ENCODE data around the gene ANKRD65.
"Not testable (repeated sequence)": the region's sequence is repeated elsewhere in the genome, so short reads cannot be mapped to it uniquely, and the experiment has no call there.

ANKRD65 gene

DNA sequence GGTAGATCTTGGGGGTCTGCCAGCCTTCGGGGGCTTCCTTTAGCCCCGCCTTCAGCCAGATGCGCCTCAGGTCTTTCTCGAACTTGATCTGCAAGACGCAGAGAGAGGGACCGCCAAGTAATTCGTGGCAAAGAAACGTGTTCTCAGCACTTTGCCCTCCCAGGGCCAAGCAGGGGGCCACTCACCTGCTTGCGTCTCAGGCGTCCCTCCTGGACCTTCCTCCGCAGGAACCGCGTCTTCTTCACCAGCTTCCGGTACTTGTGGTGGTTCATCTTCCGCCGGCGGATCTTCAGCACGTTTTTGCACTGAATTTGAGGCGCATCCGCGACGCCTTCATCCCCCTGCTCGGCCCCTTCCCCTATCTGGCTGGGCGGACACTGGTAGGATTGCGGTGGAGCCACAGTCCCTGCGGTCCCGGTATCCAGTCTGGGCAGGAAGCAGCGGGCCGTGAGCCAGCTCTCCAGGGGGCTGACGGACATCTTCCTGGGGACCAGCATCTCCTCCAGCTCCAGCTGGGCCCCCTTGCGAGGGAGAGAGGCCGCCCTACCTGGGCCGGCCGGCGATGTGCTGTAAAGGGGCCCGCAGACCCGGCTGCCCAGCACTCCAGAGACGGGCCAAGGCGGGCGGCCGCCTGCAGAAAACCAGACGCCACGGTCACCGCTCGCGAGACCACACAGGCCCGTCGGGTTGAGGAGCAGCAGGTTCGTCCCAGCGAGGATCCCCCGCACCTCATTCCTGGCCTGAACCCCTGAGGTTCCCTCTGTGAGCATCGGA lies 47.1 kb downstream of the ANKRD65 start:
- no peak for TF ChIP-seq GATA1 (IDR thresholded peaks at IDR 0.05; ENCODE audit: low read depth, low read length)
- TF ChIP-seq POLR2A (IDR thresholded peaks at IDR 0.05; ENCODE audit: low read length), result no peak
- DNase-seq, result peak; percentile 42 to 56

- TF ChIP-seq GATA1 (IDR thresholded peaks at IDR 0.05; ENCODE audit: low read depth, low read length) (no peak), POLR2A (IDR thresholded peaks at IDR 0.05; ENCODE audit: low read length) (no peak)
- DNase-seq, result no peak
Observed at GRCh38 chr1:1373051-1373814, 47.8 kb downstream of the ANKRD65 start.

DNA sequence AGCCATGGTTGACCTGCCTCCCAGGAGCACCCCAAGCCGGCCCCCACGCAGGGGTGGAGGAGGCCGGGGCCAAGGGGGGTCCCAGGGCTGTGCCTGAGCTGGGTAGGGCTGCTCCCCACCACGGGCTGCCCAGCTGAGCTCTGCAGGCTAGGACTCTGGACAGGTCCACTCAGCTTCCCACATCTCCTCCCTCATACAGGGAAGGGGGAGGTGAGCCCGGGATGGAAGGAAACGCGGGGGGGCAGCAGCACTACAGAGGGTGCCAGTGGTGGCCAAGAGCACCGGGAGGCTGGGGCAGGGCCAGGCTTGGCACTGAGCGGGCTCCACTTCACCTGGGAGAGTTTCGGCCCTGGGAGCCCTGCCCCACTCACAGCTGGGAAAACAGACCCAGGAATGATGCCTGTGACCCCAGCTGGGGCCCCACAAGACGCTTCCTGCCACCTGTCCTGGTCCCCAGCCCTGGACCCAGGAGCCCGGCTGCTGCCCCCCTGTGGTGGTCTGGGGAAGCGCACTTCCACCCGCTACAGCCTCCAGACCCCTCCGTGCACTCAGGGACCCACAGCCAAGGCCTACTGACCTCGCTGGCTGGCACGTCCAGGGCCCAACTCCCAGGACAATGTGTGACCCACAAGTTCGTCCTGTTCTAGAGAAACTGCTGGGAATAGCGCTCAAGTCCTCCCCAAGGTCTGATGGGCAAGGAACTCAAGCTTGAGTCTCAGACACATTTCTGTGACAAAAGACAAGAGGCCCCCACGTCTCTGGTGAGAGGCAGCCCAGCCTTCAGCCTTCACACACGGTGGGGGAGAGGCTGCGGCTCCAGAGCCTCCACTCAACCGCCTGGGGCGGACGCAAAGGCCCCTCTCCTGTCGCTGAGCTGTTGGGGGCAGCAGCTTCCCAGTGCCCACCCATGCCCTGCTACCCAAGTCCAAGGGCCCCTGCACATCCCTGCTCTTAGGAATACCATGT lies 49.0 kb downstream of the ANKRD65 start:
- DNase-seq, result peak; percentile 63 to 79
- no peak for TF ChIP-seq GATA1 (IDR thresholded peaks at IDR 0.05; ENCODE audit: low read depth, low read length)
- TF ChIP-seq POLR2A (IDR thresholded peaks at IDR 0.05; ENCODE audit: low read length), result no peak

DNA sequence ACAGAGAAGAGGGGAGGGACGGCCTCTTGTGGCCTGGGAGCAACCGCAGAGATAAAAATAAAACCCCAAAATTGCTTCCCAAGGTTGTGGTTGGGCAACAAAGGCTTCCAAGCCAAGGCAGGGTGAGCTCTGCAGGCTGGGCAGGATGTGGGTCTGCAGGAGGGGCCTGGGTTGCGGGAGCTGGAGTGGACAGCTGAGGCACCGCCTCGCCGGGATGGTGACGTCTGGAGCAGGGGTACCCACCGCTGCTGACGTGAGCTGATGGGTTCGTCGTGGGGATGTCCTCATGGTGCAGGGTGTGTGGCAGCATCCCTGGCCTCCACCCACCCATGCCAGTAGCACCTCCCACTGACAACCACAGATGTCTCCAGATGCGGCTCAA lies 49.7 kb downstream of the ANKRD65 start:
- TF ChIP-seq GATA1 (IDR thresholded peaks at IDR 0.05; ENCODE audit: low read depth, low read length) (no peak), POLR2A (IDR thresholded peaks at IDR 0.05; ENCODE audit: low read length) (peak; percentile 28)
- no peak for DNase-seq

- DNase-seq, result no peak
- TF ChIP-seq POLR2A (IDR thresholded peaks at IDR 0.05; ENCODE audit: low read length) (no peak), GATA1 (IDR thresholded peaks at IDR 0.05; ENCODE audit: low read depth, low read length) (no peak)
Observed at GRCh38 chr1:1370771-1371300, 50.2 kb downstream of the ANKRD65 start.

GRCh38 chr1:1370094-1370493 lies 51.0 kb downstream of the ANKRD65 start:
- DNase-seq, result not testable (repeated sequence)

All from erythroblast (primary cell).